Smooth muscle cell (in vitro differentiated cells): Measurements from ENCODE around the gene IL21. TPM values are rescaled to one million over a fixed set of nuclear protein-coding genes. Genes with fewer than 3 reads are reported as not detected.

Experiments
- DNase-seq: peaks from one replicate; lab custom pipeline; 2025; ENCODE audit not compliant: unreplicated experiment; lab: John Stamatoyannopoulos, UW
- H2AFZ ChIP-seq: fragments of 200-600 bp; sonication (generic); 2 replicates; pipeline ENCODE4 v1.6.0; 2016; ENCODE audit warnings: antibody characterized with exemption, low read depth, mild to moderate bottlenecking
- H3F3A ChIP-seq: fragments of 200-600 bp; sonication (generic); 2 replicates; pipeline ENCODE4 v1.6.0; 2017; ENCODE audit warnings: antibody characterized with exemption, low read depth
- H3K27ac ChIP-seq: fragments of 200-600 bp; sonication (generic); 2 replicates; pipeline ENCODE4 v1.5.1; 2016; ENCODE audit warnings: low read depth, mild to moderate bottlenecking
- H3K27me3 ChIP-seq: fragments of 200-600 bp; sonication (generic); 2 replicates; pipeline ENCODE4 v1.6.1; 2016; ENCODE audit warnings: low read depth, mild to moderate bottlenecking
- H3K36me3 ChIP-seq: fragments of 200-600 bp; sonication (generic); 2 replicates; pipeline ENCODE4 v1.5.1; 2016; ENCODE audit warnings: low read depth
- H3K4me1 ChIP-seq: fragments of 200-600 bp; sonication (generic); 2 replicates; pipeline ENCODE4 v1.5.1; 2016; ENCODE audit warnings: low read depth
- H3K4me2 ChIP-seq: fragments of 200-600 bp; sonication (generic); 2 replicates; pipeline ENCODE4 v1.6.0; 2016; ENCODE audit warnings: mild to moderate bottlenecking
- H3K4me3 ChIP-seq: fragments of 200-600 bp; sonication (generic); 2 replicates; pipeline ENCODE4 v1.5.1; 2016; ENCODE audit warnings: mild to moderate bottlenecking
- H3K79me2 ChIP-seq: fragments of 200-600 bp; sonication (generic); 2 replicates; pipeline ENCODE4 v1.6.0; 2016; ENCODE audit warnings: low read depth, mild to moderate bottlenecking
- H3K9ac ChIP-seq: fragments of 200-600 bp; sonication (generic); 2 replicates; pipeline ENCODE4 v1.6.0; 2016; ENCODE audit warnings: low read depth
- H3K9me3 ChIP-seq: fragments of 200-600 bp; sonication (generic); replicated peaks from 2 replicates; pipeline ENCODE4 v1.5.1; 2016; ENCODE audit warnings: low read depth
- H4K20me1 ChIP-seq: fragments of 200-600 bp; sonication (generic); 2 replicates; pipeline ENCODE4 v1.6.0; 2016; ENCODE audit warnings: low read depth
- WGBS: methylation state at CpG from one replicate; pipeline ENCODE4 v1.1.7; 2016; ENCODE audit warnings: low lambda C conversion rate; 5-methylcytosine and 5-hydroxymethylcytosine counted together
- polyA plus RNA-seq: library from polyadenylated mRNA; unstranded; fragments of >200 nt; fragmentation: Nextera tagmentation; extraction: Ambion mirVana; gene quantifications from 2 replicates; pipeline ENCODE4 v1.2.1, GENCODE V29; 2016
- total RNA-seq: library from RNA; depleted of rRNA; stranded (reverse); fragments of >200 nt; gene quantifications from 2 replicates; pipeline ENCODE4 v1.2.3, GENCODE V29; 2014
- TF ChIP-seq, protein P1 (sequence below): fragments of 200-600 bp; sonication (generic); IDR thresholded peaks from 2 replicates; pipeline ENCODE4 v1.5.1; 2017; ENCODE audit warnings: borderline replicate concordance, mild to moderate bottlenecking, antibody characterized with exemption; ENCODE audit not compliant: insufficient read depth, poor library complexity, severe bottlenecking

The IL21 gene
- total and polyA plus RNA-seq, 2 experiments from 2014 or later, result not detected

DNA sequence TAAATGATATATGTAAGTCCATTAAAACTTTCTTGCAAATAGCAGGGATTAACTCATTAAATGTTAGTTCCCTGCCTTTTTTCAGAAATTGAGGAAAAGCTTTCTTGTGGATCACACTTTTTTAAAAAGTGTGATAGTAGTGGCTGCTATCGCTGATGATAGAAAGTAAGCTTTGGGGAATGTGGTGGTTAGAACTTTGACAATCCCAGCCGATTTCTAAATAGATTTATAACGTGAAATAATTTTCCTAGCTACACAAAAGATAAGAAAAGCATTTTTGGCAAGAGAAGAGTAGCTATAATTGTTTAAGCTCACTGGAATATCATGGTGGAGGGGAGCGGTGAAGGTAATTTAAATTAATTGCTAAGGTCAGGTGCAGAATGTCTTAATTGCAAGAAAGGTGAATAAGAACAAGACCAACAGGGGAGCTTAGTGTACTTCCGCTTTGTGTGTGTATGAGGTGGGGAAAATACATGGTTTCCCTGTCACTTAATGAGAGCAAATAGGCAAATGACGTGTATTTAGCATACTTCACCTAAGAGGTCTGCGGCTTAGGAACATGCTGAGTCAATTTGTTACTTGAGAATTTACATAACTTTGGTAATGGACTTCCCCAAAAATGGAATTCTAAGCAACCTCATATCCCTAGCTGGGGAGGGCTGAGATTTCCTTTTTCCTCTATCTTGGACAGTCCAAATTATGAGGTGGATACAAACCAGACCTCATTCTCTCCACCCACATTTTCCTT lies 11.7 kb upstream of the IL21 start:
- no peaks in the 10 kb centered on the region for H3K9me3 ChIP-seq
- no peaks in the 10 kb centered on the region for H3K4me1 ChIP-seq
- H2AFZ ChIP-seq, result no peak overlapping the region
- 71% methylated on average over 7 of the region's 7 CpGs for WGBS
- no peaks in the 10 kb centered on the region for H3K36me3 ChIP-seq
- H3F3A ChIP-seq, result no peaks in the 10 kb centered on the region
- no peak overlapping the region for H3K9ac ChIP-seq
- no peaks in the 10 kb centered on the region for H3K27me3 ChIP-seq
- TF ChIP-seq, protein P1, sequence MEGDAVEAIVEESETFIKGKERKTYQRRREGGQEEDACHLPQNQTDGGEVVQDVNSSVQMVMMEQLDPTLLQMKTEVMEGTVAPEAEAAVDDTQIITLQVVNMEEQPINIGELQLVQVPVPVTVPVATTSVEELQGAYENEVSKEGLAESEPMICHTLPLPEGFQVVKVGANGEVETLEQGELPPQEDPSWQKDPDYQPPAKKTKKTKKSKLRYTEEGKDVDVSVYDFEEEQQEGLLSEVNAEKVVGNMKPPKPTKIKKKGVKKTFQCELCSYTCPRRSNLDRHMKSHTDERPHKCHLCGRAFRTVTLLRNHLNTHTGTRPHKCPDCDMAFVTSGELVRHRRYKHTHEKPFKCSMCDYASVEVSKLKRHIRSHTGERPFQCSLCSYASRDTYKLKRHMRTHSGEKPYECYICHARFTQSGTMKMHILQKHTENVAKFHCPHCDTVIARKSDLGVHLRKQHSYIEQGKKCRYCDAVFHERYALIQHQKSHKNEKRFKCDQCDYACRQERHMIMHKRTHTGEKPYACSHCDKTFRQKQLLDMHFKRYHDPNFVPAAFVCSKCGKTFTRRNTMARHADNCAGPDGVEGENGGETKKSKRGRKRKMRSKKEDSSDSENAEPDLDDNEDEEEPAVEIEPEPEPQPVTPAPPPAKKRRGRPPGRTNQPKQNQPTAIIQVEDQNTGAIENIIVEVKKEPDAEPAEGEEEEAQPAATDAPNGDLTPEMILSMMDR, result no peak
- H3K79me2 ChIP-seq, result no peaks in the 10 kb centered on the region
- no peak overlapping the region for H3K4me3 ChIP-seq
- H3K27ac ChIP-seq, result no peak overlapping the region
- H4K20me1 ChIP-seq, result no peaks in the 10 kb centered on the region
- DNase-seq, result no peak
- no peak overlapping the region for H3K4me2 ChIP-seq

DNA sequence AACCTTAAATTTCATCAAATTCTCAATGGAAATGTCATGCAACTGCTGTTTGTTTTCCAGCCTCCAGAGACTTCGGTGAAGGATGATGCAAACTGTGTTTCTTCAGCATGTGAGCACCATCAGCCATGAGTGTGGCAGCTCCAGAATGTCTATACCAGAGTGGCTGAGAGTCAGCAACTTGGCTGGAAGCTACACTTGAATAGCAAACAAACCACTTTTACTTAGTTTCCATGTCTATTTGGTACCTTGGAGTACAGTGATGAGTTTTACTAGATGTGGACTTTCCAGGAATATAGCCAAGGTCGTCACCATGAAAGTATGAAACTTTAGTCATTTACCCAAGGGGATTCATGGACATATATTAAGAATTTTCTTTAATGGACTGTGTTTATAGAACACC lies 4.3 kb upstream of the IL21 start:
- Histone ChIP-seq H3K9me3 (no peaks in the 10 kb centered on the region), H2AFZ (no peak overlapping the region), H3K27me3 (no peaks in the 10 kb centered on the region), H4K20me1 (no peaks in the 10 kb centered on the region), H3K4me2 (no peak overlapping the region), H3K4me3 (no peak overlapping the region), H3F3A (no peaks in the 10 kb centered on the region), H3K79me2 (no peaks in the 10 kb centered on the region), H3K4me1 (no peaks in the 10 kb centered on the region), H3K36me3 (no peaks in the 10 kb centered on the region), H3K9ac (no peak overlapping the region), H3K27ac (no peak overlapping the region)
- TF ChIP-seq, protein P1, result no peak
- DNase-seq, result no peak
- WGBS, result 88% methylated on average over 2 of the region's 2 CpGs

DNA sequence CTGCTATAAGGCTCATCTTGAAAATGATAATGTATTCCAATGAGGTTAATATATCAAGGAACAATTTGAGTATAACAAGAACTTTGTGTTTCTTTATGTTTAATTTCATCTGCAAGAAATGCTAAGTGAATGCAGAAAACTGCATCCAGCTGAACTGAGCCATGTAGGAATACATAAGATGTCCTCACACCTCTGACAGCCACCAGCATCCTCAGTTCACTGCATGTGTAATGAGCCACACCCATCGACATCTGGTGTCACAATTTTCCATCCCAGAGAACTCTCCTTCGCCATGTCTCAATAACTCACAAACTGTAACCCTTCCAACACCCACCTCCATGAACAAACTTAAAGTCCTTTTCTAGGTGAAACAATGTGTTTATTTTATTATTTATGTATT lies 3.3 kb upstream of the IL21 start:
- no peak overlapping the region for H3K27ac ChIP-seq
- no peaks in the 10 kb centered on the region for H3K9me3 ChIP-seq
- 87% methylated on average over 2 of the region's 2 CpGs for WGBS
- no peak for DNase-seq
- no peaks in the 10 kb centered on the region for H3K79me2 ChIP-seq
- H3F3A ChIP-seq, result no peaks in the 10 kb centered on the region
- no peak overlapping the region for H3K4me2 ChIP-seq
- H3K27me3 ChIP-seq, result no peaks in the 10 kb centered on the region
- no peak overlapping the region for H2AFZ ChIP-seq
- H3K36me3 ChIP-seq, result no peaks in the 10 kb centered on the region
- H3K9ac ChIP-seq, result no peak overlapping the region
- H4K20me1 ChIP-seq, result no peaks in the 10 kb centered on the region
- no peak overlapping the region for H3K4me3 ChIP-seq
- TF ChIP-seq, protein P1, result no peak
- no peaks in the 10 kb centered on the region for H3K4me1 ChIP-seq

DNA sequence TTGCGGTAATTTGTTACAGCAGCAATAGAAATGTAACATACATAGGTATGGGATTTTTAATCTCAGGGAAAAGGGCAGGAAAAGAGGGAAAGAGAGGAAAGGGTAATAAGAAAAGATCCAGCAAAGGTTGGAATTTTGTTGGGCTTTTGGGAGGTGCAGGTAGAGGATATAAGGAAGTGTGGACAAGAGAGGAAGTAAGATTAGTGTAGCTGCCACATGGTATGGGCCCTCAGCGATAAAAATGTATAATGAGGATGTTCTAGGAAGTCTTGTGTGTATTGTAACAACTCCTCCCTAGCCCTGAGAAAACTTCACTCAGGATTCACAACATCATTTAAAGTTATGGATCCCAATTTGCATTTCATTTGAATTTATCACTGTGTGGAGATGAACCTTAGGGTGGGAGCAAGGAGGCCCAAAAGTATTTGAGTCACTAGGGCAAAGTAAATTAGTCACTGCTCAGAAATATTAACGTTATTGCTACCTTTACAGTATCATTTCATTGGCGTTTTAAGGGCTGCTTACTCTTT lies 2.8 kb upstream of the IL21 start:
- TF ChIP-seq, protein P1, result no peak
- no peak overlapping the region for H3K4me2 ChIP-seq
- H3F3A ChIP-seq, result no peaks in the 10 kb centered on the region
- no peaks in the 10 kb centered on the region for H3K36me3 ChIP-seq
- no peaks in the 10 kb centered on the region for H4K20me1 ChIP-seq
- H3K9me3 ChIP-seq, result no peaks in the 10 kb centered on the region
- H3K9ac ChIP-seq, result no peak overlapping the region
- DNase-seq, result no peak
- no peaks in the 10 kb centered on the region for H3K4me1 ChIP-seq
- H2AFZ ChIP-seq, result no peak overlapping the region
- 95% methylated on average over 4 of the region's 4 CpGs for WGBS
- H3K27me3 ChIP-seq, result no peaks in the 10 kb centered on the region
- no peak overlapping the region for H3K27ac ChIP-seq
- H3K79me2 ChIP-seq, result no peaks in the 10 kb centered on the region
- H3K4me3 ChIP-seq, result no peak overlapping the region
